NCI-H510A treated with DMSO at 0.1 percent for 48 hours (cell line): ENCODE results near the gene GOLGA3.
"Not testable (repeated sequence)": the region's sequence is repeated elsewhere in the genome, so short reads cannot be mapped to it uniquely, and the experiment has no call there.

Experiments
- DNase-seq: peaks from one replicate; lab custom pipeline; 2025; lab: John Stamatoyannopoulos, UW

Gene GOLGA3

DNA sequence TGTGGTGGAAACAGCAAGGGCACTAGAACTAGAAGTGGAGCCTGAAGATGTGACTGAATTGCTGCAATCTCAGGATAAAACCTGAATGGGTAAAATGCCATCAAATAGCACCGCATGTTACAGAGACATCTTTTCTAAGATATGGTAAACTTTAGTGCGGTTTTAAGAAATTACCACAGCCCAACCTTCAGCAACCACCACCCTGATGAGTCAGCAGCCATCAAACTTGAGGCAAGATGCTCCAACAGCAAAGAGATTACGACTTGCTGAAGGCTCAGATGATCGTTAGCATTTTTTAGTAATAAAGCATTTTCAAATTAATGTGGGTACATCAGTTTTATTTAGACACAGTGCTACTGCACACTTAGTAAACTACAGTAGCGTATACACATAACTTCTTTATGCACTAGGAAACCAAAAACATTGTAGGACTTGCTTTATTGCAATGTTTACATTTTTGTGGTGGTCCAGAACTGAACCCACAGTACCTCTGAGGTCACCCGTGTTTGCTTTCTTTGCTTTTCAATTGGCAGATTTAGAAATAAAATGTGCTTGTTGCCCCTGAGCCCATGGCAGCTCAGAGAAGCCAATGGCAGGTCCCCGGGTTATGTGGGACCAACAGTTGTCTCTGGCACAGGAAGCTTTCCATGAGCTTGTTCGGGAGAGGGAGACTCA, 15.9 kb downstream of the GOLGA3 start:
- DNase-seq: no peak

DNA sequence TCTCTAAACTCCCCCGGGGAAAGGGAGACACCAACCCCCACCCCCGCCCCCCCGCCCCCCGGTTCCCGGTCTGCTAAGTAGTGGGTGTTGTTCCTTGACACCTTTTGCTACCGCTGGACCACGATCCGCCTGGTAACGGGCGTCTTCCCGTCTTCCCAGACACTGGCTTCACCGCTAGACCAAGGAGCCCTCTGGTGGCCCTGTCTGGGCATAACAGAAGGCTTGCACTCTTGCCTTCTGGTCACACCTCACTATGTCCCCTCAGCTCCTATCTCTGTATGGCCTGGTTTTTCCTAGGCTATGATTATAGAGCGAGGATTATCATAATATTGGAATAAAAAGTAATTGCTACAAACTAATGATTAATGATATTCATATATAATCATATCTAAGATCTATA, 19.3 kb downstream of the GOLGA3 start:
- DNase-seq: not testable (repeated sequence)

DNA sequence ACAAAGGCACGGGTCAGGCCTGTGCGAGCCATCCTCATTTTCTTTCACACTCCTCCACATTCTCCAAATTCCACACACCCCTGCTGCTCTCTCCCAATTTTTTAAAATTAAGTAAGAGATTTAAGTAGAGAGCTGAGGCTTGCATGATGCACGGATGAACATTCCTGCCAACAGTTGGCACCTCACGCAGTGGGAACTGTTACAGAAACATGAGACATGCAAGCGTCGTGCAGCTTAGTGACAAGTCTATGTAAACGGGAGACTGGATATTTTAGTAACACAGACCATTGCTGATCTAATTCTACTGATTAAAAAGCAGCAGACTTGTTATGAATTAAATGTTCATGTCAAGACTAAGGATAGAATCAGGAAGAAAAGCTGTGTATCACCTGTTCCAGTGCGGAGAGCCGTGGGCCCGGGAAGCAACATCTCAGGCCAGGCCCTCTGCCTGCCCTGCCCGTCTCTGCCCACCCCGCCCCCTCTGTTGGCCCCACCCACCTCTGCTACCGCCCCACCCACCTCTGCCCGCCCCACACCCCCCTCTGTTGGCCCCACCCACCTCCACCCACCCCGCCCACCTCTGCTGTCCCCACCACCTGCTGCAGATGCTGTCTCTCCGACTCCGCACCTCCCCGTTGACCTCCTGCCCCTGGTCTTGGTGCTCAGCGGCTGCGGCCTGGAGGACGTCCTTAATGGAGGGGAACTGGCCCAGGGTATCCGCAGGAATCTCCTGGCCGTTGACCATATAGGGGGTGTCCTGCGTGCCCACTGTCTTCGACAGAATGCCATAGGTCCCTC, 21.2 kb downstream of the GOLGA3 start:
- DNase-seq: no peak

DNA sequence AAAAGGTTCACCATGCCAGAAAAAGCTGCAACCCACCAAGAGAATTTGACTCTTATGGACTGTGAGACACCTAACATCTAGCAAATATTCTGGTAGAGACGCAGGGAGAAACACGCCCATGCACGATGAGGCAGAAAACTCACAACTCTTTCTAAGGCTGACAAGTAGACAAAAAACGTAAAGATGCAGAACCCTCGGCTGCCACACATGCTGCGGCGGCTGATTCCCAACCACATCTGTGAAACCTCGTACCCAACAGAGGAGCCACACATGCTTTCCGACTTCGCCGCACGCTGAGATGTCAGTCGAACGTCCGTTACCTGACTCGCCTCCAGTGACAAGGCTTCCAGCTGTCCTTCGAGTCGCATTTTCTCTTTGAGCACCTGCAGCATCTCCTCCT, 21.8 kb downstream of the GOLGA3 start:
- DNase-seq: no peak

DNA sequence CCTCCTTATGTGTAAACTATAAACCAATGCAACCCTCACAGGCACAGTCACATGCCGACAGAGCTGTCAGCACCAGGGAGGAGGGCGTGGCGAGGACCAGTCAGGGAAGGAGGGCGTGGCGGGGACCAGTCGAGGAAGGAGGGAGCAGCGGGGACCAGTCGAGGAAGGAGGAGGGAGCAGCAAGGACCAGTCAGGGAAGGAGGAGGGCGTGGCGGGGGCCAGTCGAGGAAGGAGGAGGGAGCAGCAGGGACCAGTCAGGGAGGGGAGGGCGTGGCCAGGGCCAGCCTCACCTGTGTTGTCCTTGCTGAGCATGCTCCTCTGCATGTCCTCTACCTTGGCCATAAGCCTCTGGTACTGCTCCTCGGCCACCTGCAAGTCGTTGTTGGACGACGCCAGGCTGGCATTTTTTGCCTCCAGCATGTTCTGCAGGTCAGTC, 24.2 kb downstream of the GOLGA3 start:
- DNase-seq: no peak

DNA sequence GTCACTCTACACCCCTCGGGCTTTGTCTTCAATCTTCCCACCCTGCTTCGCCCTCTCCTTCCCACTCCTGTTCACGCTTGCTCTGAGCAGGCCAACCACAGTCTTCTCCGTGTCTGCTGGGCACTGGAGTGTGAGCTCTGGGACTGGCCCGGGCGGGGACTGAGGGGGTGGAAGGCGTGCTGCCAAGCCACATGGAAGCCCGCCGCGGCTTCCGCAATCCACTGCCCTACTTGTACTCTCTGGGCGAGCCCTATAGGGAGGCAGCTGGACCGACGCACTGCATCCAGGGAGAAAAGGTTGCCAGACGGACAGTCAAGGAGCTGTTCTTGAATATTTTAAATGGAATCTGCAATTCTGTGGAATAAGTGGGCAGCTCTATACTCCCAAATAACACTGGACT, 24.8 kb downstream of the GOLGA3 start:
- no peak for DNase-seq

DNA sequence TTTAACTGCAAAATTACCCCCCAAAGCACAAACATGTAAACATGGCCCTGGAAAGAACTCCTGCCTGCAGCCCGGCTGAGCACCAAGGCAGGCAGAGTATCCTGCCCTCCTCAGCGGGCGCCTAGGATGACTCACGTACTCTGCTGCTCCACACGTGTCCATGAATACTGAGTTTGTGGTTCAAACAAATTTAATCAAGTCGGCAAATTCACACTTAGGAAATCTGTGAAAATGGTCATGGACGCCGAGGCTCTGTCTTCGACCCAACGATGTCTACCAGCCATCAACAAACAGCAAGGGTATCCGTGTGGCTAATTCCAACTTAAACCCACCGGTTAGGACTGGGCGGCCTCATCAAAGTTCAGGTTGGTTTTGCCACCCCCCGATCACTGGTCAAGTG, 25.5 kb downstream of the GOLGA3 start:
- no peak for DNase-seq

DNA sequence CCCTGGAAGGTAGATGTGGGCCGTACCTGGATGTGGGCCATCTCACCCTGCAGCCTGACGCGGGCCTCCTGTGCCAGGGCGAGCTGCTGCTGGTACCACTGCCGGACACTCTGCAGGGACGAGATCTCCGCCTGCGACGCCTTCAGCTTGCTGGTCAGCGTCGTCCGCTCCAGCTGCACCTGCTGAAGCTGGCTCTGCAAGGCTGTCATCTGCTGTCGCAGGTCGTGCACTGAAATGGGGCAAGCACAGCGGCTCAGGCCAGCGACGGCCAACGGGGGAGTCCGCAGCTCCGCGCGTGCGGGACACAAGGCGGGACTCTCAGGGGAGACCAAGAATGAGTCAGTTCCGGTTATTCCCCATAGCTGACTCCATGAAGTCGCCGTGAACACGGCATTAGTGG, 26.9 kb downstream of the GOLGA3 start:
- no peak for DNase-seq

DNA sequence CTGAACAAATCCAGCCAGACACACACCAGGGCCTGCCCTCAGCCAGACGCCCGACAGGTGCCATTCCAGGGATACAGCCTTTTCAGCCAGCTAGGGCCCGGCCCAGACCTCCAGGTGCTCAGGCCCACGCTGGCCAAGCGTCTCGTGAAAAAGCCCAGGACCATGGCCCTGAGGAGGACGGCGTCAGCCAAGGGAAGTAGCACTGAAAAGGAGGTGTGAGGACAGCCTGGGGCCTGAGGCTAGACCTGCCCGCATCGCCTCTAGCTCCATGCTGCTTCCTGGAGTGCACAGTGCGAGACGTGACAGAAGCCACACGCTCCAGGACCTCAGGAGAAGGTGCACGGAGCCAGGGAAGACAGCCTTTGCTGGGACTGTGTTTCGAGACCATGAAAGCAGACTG, 29.8 kb downstream of the GOLGA3 start:
- no peak for DNase-seq

DNA sequence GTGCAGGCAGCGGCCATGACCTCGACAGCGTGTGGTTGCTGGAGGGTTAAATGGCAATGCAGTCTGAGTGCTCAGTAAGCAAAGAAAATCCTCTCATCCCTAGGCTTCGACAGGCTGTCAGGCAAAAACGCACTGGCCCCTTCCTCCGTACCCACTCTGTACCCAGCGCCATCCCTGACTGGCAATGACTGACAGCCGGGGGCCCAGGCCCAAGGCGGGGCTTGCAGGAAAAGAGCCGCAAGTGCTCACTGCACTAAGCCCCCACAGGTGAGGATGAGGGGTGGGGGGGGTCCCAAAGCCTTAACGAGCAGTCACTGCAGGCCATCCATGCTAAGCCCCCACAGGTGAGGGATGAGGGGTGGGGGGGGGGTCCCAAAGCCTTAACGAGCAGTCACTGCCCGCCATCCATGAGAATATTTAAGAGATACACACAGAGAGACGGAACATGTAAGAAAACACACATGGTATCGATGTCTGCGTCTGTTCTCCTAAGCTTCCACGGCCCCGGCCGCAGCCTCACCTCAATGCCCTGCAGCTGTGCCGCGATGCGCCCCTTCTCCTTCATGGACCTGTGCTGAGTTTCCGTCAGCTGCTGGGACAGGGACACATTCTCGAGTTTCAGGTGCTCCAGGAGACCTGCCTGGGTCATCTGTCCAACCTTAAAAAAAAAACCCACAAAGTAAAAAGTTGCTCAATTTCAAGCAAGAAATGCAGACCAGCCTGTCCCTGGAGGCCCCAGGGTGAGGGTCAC, 30.7 kb downstream of the GOLGA3 start:
- no peak for DNase-seq

DNA sequence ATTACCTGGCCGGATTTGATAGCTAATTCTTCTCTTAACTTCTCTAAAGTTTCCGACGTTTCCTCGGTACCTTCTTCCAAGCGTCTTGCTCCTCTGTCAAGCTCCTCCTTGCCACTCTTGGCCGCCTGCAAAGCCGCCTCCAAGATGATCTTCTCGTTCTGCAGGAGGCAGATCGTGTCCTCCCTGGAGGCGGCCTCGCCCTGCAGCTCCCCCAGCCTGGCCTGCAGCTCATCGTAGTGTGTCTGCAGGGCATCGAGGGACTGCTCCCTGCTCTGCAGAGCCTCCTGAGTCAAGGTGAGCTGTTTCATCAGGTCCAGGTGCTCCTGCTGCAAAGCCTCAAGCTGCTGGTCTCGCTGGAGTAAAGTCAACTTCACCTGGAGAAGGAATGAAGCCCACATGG, 32.8 kb downstream of the GOLGA3 start:
- DNase-seq: no peak

DNA sequence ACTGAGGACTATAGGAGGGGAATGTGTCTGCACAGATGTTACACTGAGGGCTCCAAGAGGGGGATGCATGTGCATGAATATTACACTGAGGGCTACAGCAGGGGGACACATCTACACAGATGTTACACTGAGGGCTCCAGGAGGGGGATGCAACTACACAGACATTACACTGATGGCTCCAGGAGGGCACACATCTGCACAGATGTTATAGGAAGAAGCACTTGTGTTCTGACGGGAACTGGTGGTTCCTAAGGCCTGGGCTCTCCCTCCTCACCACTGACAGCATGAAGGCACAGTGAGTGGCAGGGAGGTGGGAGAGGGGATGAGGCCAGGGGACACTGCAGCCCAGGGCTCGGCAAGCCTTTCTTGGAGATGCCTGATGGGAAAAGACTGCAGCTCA, 36.7 kb downstream of the GOLGA3 start:
- not testable (repeated sequence) for DNase-seq

DNA sequence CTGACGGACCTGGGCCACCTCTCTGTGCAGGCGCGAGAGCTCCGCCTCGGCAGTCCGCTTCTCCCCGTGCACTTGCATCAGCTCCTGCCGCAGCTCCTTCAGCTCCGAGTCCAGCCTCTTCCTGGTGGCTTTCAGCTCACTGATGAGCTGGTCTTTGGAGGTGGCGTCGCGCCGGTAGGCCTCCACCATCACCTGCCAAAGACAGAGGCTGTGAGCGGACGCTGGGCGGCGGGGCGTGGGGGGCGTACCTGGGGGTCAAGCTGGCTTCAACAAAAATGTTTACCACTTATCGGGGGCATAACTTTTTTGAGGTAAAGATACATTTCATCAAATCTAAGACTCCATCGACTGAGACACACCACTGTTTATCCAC, 39.6 kb downstream of the GOLGA3 start:
- no peak for DNase-seq

DNA sequence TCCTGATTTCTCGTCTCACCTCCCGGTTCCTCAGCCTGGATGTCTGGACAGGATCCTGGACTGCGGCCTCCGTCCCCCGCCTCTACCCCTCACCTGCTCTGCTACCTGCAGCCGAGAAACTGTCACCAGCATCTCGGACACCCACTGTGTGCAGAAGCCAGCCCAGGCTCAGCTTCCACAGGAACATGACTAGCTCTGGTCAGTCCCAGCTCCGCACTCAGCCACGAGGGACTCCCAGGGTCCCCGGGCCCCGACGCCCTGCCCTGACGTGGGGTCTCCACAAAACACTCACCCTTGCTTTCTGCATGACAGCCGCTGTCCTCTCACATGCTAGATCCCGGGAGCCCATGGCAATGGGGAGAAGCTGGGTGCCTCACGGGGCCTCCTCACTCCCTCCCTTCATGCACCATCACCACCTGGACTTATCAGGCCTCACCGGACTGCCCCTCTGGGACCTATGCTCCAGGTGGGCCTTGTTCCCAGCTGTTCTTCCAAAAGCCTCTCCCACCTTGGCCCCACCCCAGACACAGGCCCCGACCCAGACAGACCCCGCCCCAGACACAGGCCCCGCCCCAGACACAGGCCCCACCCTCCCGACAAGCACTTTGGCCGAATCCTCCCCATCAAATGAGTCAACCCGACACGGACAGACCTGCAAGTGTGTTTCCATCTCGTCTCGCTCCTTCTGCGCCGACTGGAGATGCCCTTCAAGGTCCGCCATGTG, 40.1 kb downstream of the GOLGA3 start:
- DNase-seq: no peak

DNA sequence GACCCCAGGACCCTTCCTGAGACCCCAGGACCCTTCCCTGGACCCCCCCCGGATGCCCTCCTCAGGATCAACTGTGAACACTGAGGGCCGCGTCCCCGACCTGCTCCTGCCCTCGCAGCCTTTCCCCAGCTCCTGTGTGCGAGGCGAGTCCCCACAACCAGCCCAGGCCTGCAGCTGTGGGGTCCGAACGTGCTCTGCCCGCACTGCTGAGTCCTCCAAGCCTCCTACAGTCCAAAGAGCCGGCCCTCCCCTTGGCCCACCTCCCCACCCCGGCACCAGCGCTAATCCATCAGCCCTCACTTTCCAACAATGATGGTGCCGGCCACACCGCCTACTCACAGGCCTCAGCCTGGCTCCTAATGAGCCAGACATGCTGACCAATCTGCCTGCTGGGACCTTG, 40.8 kb downstream of the GOLGA3 start:
- DNase-seq: no peak

DNA sequence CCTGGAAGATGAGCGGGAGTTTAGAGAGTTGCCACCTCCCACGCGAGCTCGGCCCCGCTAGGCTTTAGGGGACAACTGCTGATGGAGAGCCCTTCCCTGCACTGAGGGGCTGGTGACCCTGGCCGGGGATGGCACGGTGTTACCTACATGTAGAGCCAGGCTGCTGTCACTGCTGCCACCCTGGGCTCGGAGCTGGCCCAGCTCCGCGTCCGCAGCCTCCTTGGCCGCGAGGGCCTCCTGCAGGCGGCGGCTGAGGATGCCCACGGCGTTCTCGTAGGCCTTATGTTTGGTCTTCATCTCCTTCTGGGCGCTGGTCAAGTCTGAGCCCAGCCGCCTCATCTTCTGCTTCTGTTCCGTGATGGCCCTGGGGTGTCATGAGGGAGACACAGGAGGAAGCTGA, 42.5 kb downstream of the GOLGA3 start:
- no peak for DNase-seq

DNA sequence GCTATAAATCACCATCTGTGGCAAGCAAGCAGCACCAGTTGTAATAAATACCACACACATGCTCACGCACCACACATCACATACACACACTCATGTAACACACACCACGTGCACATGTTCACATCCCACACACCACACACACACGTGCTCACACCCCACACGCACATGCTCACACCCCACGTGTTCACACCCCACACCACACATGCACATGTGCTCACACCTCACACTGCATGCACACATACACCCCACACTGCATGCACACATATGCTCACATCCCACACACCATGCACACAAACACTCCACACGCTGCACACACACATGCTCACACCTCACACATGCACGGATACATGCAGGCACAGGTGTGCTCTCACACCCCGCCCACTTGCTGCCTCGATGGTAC, 44.1 kb downstream of the GOLGA3 start:
- no peak for DNase-seq

DNA sequence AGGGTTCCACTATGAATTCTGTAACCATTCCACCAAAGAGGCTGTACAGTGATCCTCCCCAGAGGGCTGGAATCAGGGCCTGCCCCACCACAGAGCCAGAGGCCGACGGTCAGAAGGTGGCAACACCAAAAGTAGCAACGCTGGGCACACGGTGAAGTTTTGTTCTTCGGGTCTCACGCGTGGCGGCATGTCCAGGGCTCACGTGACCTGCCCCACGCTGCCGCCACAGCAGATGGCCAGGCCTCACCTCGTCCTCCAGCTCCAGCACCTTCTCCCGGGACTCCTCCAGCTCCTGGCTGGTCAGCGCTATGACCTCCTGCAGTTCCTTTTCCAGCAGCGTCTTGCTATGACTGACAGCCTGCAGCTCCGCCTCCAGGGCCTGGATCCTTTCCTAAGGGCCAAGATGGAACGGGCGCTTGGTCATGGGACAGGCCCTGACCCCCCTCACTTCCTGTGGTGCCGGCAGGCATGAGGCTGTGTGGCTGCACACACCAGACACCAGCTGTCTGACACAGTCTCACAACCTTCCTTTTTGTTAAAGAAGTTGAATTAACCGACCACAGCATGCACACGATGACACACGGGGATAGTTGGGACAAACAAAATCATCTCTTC, 44.6 kb downstream of the GOLGA3 start:
- DNase-seq: no peak

DNA sequence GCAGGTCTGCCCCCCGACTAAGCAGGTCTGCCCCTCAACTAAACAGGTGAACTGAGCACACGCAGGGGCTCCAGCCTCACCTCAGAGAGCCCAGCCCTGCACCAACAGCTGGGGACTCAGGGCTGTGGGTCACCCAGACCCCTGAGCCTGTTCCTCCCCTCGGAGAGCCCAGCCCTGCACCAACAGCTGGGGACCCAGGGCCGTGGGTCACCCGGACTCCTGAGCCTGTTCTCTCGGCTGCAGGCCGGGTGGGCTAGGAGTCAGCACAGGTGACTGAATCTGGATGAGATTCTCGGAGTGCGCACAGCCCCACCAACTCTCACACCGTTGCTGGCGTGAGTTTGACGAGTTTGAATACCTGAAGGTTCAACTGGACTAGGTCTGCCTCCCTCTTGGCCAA, 46.7 kb downstream of the GOLGA3 start:
- no peak for DNase-seq

DNA sequence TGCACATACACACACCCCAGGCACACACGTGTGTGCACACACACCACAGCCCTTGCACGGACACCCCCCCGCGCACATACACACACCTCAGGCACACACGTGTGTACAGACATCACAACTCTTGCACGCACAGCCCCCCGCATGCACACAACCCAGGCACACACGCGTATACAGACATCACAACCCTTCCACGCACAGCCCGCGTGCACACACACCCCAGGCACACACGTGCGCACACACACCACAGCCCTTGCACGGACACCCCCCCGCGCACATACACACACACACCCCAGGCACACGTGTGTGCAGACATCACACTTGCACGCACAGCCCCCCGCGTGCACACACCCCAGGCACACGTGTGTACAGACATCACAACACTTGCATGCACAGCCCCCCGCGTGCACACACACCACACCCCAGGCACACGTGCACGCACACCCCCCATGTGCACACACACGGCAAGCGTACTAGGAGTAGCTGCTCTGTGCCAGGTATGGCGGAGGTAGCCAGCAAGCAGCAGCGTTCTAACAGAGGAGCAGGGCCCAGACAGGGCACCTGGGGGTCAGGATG, 48.8 kb downstream of the GOLGA3 start:
- DNase-seq: no peak

DNA sequence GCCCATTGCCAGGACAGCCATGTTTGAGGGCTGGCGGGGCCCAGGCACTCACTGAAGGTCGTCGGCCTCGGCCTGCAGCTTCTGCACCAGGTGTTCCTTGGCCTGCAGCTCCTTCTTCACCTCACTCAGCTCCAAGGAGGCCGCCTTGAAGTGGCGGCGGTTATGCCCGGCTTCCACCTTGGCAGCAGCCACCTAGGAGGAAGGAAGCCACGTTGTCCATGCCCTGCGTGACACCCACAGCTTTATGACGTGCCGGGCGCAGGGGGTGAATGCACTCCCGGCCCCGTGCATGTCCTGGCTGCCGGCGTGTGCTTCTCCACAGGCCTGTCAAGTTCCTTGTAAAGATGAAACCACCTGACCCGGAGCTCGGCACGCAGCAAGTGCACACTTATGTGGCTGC, 51.1 kb downstream of the GOLGA3 start:
- DNase-seq: no peak
